H9 (cell line): ENCODE measurements around the gene MYO5B. TPM values are rescaled to one million over a fixed set of nuclear protein-coding genes. Genes with fewer than 3 reads are reported as not detected.

Experiments used
- DNase-seq: peaks from one replicate; pipeline ENCODE4 v3.0.0-alpha.2; 2017
- H2AFZ ChIP-seq: one replicate; pipeline ENCODE4 v1.6.1; 2013; ENCODE audit warnings: mild to moderate bottlenecking, low read length, control low read depth, moderate library complexity
- H2AK5ac ChIP-seq: 2 replicates; pipeline ENCODE4 v1.6.1; 2013; ENCODE audit warnings: low read length, control low read depth, mixed read lengths; ENCODE audit not compliant: insufficient read length
- H2BK120ac ChIP-seq: one replicate; pipeline ENCODE4 v1.6.1; 2013; ENCODE audit warnings: low read depth, mild to moderate bottlenecking, low read length, control low read depth, inconsistent platforms; ENCODE audit not compliant: poor library complexity, severe bottlenecking
- H2BK12ac ChIP-seq: 2 replicates; pipeline ENCODE4 v1.6.1; 2013; ENCODE audit warnings: low read length, control low read depth, mixed read lengths, low read depth; ENCODE audit not compliant: insufficient read length
- H2BK15ac ChIP-seq: 2 replicates; pipeline ENCODE4 v1.6.1; 2013; ENCODE audit warnings: low read depth, low read length, control low read depth
- H2BK20ac ChIP-seq: one replicate; pipeline ENCODE4 v1.6.1; 2013; ENCODE audit warnings: low read depth, mild to moderate bottlenecking, low read length, control low read depth, inconsistent platforms; ENCODE audit not compliant: poor library complexity, severe bottlenecking
- H2BK5ac ChIP-seq: 2 replicates; pipeline ENCODE4 v1.6.1; 2013; ENCODE audit warnings: low read length, control low read depth, mixed read lengths; ENCODE audit not compliant: insufficient read length
- H3K14ac ChIP-seq: 2 replicates; pipeline ENCODE4 v1.6.1; 2013; ENCODE audit warnings: low read length, control low read depth; ENCODE audit not compliant: insufficient read depth
- H3K18ac ChIP-seq: 2 replicates; pipeline ENCODE4 v1.6.1; 2013; ENCODE audit warnings: low read depth, mild to moderate bottlenecking, mixed read lengths, low read length, control low read depth; ENCODE audit not compliant: insufficient read length
- H3K23ac ChIP-seq: 2 replicates; pipeline ENCODE4 v1.6.1; 2013; ENCODE audit warnings: low read length, control low read depth, mixed read lengths, low read depth; ENCODE audit not compliant: insufficient read length
- H3K23me2 ChIP-seq: 2 replicates; pipeline ENCODE4 v1.6.1; 2013; ENCODE audit warnings: low read depth, mild to moderate bottlenecking, mixed read lengths, low read length, control low read depth; ENCODE audit not compliant: insufficient read length, poor library complexity, severe bottlenecking
- H3K27ac ChIP-seq: 2 replicates; pipeline ENCODE4 v1.5.1; 2013; ENCODE audit warnings: low read length, control low read depth, mixed read lengths, low read depth; ENCODE audit not compliant: insufficient read length
- H3K27me3 ChIP-seq: 2 replicates; pipeline ENCODE4 v1.6.1; 2013; ENCODE audit warnings: low read length, control low read depth, inconsistent platforms; ENCODE audit not compliant: insufficient read depth
- H3K4ac ChIP-seq: 2 replicates; pipeline ENCODE4 v1.6.1; 2013; ENCODE audit warnings: low read depth, mild to moderate bottlenecking, control low read depth, inconsistent platforms, low read length, moderate library complexity
- H3K4me1 ChIP-seq: 2 replicates; pipeline ENCODE4 v1.6.1; 2013; ENCODE audit warnings: low read length, control low read depth, inconsistent platforms; ENCODE audit not compliant: insufficient read depth
- H3K4me2 ChIP-seq: 2 replicates; pipeline ENCODE4 v1.6.1; 2013; ENCODE audit warnings: low read length, control low read depth, mixed read lengths; ENCODE audit not compliant: insufficient read length, insufficient read depth
- H3K56ac ChIP-seq: 2 replicates; pipeline ENCODE4 v1.6.1; 2013; ENCODE audit warnings: low read depth, mild to moderate bottlenecking, mixed read lengths, low read length, control low read depth; ENCODE audit not compliant: insufficient read length
- H3K79me1 ChIP-seq: 2 replicates; pipeline ENCODE4 v1.6.1; 2013; ENCODE audit warnings: low read depth, mild to moderate bottlenecking, moderate library complexity, low read length, control low read depth, inconsistent platforms; ENCODE audit not compliant: insufficient read depth, poor library complexity, severe bottlenecking
- H3K79me2 ChIP-seq: 2 replicates; pipeline ENCODE4 v1.6.1; 2013; ENCODE audit warnings: low read length, control low read depth, inconsistent platforms; ENCODE audit not compliant: insufficient read depth
- H3K9ac ChIP-seq: 2 replicates; pipeline ENCODE4 v1.6.1; 2013; ENCODE audit warnings: low read length, control low read depth, mixed read lengths; ENCODE audit not compliant: insufficient read length; ENCODE audit errors: extremely low read depth
- H3K9me3 ChIP-seq: one replicate; pipeline ENCODE4 v1.6.1; 2013; ENCODE audit warnings: low read depth, low read length, inconsistent platforms; ENCODE audit not compliant: control insufficient read depth
- H3T11ph ChIP-seq: one replicate; pipeline ENCODE4 v1.6.1; 2013; ENCODE audit warnings: mild to moderate bottlenecking, low read length, control low read depth, inconsistent platforms
- H4K20me1 ChIP-seq: one replicate; pipeline ENCODE4 v1.6.1; 2013; ENCODE audit not compliant: control insufficient read depth, insufficient read length, insufficient read depth
- H4K5ac ChIP-seq: 2 replicates; pipeline ENCODE4 v1.6.1; 2013; ENCODE audit warnings: low read depth, mild to moderate bottlenecking, mixed read lengths, low read length, control low read depth; ENCODE audit not compliant: insufficient read length
- H4K8ac ChIP-seq: replicated peaks from 2 replicates; pipeline ENCODE4 v1.6.1; 2013; ENCODE audit warnings: low read length, control low read depth, mixed read lengths, low read depth; ENCODE audit not compliant: insufficient read length
- H4K91ac ChIP-seq: 2 replicates; pipeline ENCODE4 v1.6.1; 2013; ENCODE audit warnings: low read depth, mild to moderate bottlenecking, moderate library complexity, mixed read lengths, low read length, control low read depth; ENCODE audit not compliant: insufficient read length
- H3K27ac Mint-ChIP-seq, 3 experiments: 2 replicates in 2 of 3; 3 replicates in 1 of 3; pipeline ENCODE4 v1.8.0; 2020 to 2021; ENCODE audit warnings: mixed read lengths in 3 of 3, mild to moderate bottlenecking in 1 of 3, moderate library complexity in 1 of 3
- H3K27me3 Mint-ChIP-seq: 2 replicates; pipeline ENCODE4 v1.8.0; 2021; ENCODE audit warnings: low read depth, mild to moderate bottlenecking, moderate library complexity, mixed read lengths
- H3K36me3 Mint-ChIP-seq, 3 experiments: 2 replicates in 2 of 3; 3 replicates in 1 of 3; pipeline ENCODE4 v1.8.0; 2020 to 2021; ENCODE audit warnings: low read depth in 3 of 3, mixed read lengths in 3 of 3; ENCODE audit not compliant: insufficient read depth in 1 of 3
- H3K4me1 Mint-ChIP-seq, 2 experiments: 2 replicates each; pipeline ENCODE4 v1.8.0; 2020; ENCODE audit warnings: mixed read lengths in 2 of 2
- H3K4me3 Mint-ChIP-seq, 2 experiments: 2 replicates in 1 of 2; 3 replicates in 1 of 2; pipeline ENCODE4 v1.8.0; 2020 to 2021; ENCODE audit warnings: mild to moderate bottlenecking in 2 of 2, mixed read lengths in 2 of 2, moderate library complexity in 1 of 2
- H3K9me3 Mint-ChIP-seq, 2 experiments: 2 replicates in 1 of 2; 3 replicates in 1 of 2; pipeline ENCODE4 v1.8.0; 2020; ENCODE audit warnings: mild to moderate bottlenecking in 2 of 2, mixed read lengths in 2 of 2, moderate library complexity in 1 of 2
- CTCF ChIP-seq: fragments of 200-600 bp; sonication (generic); conservative IDR thresholded peaks from 3 replicates; pipeline ENCODE4 v1.8.0; 2021; ENCODE audit warnings: antibody characterized with exemption, mild to moderate bottlenecking
- WGBS: extraction: QIAGEN DNeasy Blood & Tissue Kit; methylation state at CpG from one replicate; pipeline ENCODE4 v1.1.7; 2013; ENCODE audit warnings: missing lambda C conversion rate, low lambda C conversion rate, mixed read lengths; ENCODE audit not compliant: insufficient read length; ENCODE audit errors: extremely low coverage; 5-methylcytosine and 5-hydroxymethylcytosine counted together
- total RNA-seq: library from RNA; stranded (reverse); gene quantifications from 2 replicates; pipeline ENCODE4 v1.2.1, GENCODE V29; 2021

The MYO5B gene
- total RNA-seq, 1 experiment from 2014 or later: 9.3 TPM

- no peak overlapping the region for H3K9ac ChIP-seq
- no peak overlapping the region for H2BK12ac ChIP-seq
- H3K4me2 ChIP-seq: no peak overlapping the region
- DNase-seq: no peak
- WGBS: no CpG with 5 or more reads among the region's 3 CpGs
- H3K79me2 ChIP-seq: no peaks in the 10 kb centered on the region
- no peak overlapping the region for H4K5ac ChIP-seq
- H3K4me3 Mint-ChIP-seq: no peak overlapping the region
- no peak overlapping the region for H3K23ac ChIP-seq
- peak overlapping the region in 1 of 3 experiments; percentile 21; a peak in 1 of 7 replicates for H3K27ac Mint-ChIP-seq
- no peak overlapping the region for H2BK120ac ChIP-seq
- H3K27me3 ChIP-seq: no peaks in the 10 kb centered on the region
- H3K27ac ChIP-seq: no peak overlapping the region
- no peaks in the 10 kb centered on the region for H4K20me1 ChIP-seq
- peaks cover 13 to 18% of the 10 kb centered on the region in 2 experiments for H3K4me1 Mint-ChIP-seq
- peak; percentile 37; the same call in 2 of the 3 replicates for TF ChIP-seq CTCF
- H3K18ac ChIP-seq: no peak overlapping the region
- H3K23me2 ChIP-seq: no peaks in the 10 kb centered on the region
- no peak overlapping the region; the same call in 1 of the 2 replicates for H3K14ac ChIP-seq
- no peak overlapping the region for H2BK20ac ChIP-seq
- no peak overlapping the region for H2AFZ ChIP-seq
- no peaks in the 10 kb centered on the region for H3K36me3 Mint-ChIP-seq
- no peak overlapping the region for H2BK5ac ChIP-seq
- no peaks in the 10 kb centered on the region for H3K9me3 ChIP-seq
- no peaks in the 10 kb centered on the region for H3K4me1 ChIP-seq
- H3K27me3 Mint-ChIP-seq: no peaks in the 10 kb centered on the region
- H2BK15ac ChIP-seq: no peak overlapping the region
- H3K56ac ChIP-seq: no peak overlapping the region
- no peak overlapping the region for H4K91ac ChIP-seq
- no peak overlapping the region for H3K4ac ChIP-seq
- no peak overlapping the region for H2AK5ac ChIP-seq
- no peak overlapping the region for H4K8ac ChIP-seq
- no peak overlapping the region for H3T11ph ChIP-seq
- H3K9me3 Mint-ChIP-seq: no peaks in the 10 kb centered on the region
- no peaks in the 10 kb centered on the region for H3K79me1 ChIP-seq
Observed at GRCh38 chr18:49857708-49858107, 337.2 kb downstream of the MYO5B start.
